ENCODE measurements around the gene EFNB2.

Gene EFNB2

DNA sequence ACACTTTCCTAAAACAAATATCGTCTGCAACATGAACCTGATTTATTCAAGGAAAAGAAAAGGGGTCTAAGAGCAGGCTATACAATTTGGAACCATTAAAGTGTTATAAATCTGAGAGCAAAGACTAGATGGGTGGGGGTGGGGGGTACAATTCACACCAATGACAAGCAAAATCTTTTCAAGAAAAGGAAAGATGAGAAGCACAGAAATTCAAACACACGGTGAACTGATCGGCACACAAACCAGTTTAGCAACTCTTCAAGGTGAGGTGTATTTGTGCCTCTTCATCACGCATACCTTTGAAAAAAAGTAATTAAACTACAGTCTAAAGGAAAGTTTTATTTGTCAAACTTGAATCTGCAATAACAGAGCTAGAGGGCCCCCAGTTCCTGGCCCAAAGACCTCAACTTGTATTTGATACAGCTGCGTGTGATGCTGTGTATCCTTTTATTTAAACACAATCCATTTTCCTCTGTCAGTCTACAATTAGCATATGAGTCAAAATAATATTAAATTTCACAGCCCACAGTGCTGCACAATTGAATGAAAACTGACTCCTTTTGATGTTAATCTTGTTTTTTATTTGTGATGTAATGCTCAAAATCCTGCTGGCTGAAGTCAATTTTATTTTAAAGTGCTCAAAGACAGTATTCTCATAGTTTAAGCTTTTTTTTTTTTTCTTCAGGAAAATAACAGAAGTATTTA lies 14.2 kb downstream of the EFNB2 start:
- TF ChIP-seq CTCF (IDR thresholded peaks at IDR 0.05; ENCODE audit: control insufficient read depth, insufficient read depth, low read depth, low read length, missing control alignments), result no peak
- no peak for DNase-seq (ENCODE audit: low read depth)
- no peak overlapping the region for H3K4me3 ChIP-seq (ENCODE audit: control insufficient read depth, low read depth, low read length)

DNA sequence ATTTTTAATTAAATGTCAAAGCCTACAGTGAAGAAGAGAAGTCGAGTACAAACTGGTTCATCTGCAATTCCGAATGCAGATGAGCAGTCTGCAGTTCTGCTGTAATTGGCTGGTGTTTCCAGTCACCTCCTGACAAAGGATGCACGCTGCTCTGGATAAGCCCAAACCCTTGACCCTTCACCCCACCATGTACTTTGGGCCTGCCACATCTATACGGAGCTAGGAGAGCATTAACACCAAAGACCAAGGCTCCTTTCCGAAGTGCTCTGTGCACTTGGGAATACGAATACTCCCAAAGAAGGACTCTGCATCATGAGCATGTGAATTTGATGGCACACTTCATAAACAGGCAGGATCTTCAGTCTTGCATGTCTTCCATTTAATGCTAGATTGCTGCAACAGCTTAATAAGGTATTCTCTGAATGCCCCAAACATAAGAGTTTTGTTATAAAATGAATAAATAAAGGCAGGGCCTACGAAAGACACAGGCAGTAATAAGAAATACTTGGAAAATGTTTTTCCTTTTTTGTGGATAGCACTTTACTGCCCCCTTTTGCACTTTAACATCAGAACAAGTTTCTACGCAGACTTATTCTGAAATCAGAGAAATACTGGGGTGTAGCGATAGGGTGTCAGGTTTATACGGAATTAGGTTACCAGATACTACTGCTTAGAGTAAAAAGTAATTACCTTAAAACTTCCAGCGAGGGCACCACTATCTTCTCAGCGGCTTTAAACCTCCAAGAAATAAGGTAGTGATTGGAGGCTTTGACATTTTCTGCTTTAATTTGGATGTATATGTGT lies 15.0 kb downstream of the EFNB2 start:
- peak; percentile 49 for TF ChIP-seq CTCF (IDR thresholded peaks at IDR 0.05; ENCODE audit: control insufficient read depth, insufficient read depth, low read depth, low read length, missing control alignments)
- no peak overlapping the region for H3K4me3 ChIP-seq (ENCODE audit: control insufficient read depth, low read depth, low read length)
- DNase-seq (ENCODE audit: low read depth), result no peak

GRCh38 chr13:106518512-106518911 lies 16.9 kb downstream of the EFNB2 start:
- DNase-seq (ENCODE audit: low read depth), result no peak
- no peak overlapping the region for H3K4me3 ChIP-seq (ENCODE audit: control insufficient read depth, low read depth, low read length)
- no peak for TF ChIP-seq CTCF (IDR thresholded peaks at IDR 0.05; ENCODE audit: control insufficient read depth, insufficient read depth, low read depth, low read length, missing control alignments)

GRCh38 chr13:106517109-106517847 lies 18.2 kb downstream of the EFNB2 start:
- DNase-seq (ENCODE audit: low read depth), result no peak
- no peak for TF ChIP-seq CTCF (IDR thresholded peaks at IDR 0.05; ENCODE audit: control insufficient read depth, insufficient read depth, low read depth, low read length, missing control alignments)
- no peak overlapping the region for H3K4me3 ChIP-seq (ENCODE audit: control insufficient read depth, low read depth, low read length)

DNA sequence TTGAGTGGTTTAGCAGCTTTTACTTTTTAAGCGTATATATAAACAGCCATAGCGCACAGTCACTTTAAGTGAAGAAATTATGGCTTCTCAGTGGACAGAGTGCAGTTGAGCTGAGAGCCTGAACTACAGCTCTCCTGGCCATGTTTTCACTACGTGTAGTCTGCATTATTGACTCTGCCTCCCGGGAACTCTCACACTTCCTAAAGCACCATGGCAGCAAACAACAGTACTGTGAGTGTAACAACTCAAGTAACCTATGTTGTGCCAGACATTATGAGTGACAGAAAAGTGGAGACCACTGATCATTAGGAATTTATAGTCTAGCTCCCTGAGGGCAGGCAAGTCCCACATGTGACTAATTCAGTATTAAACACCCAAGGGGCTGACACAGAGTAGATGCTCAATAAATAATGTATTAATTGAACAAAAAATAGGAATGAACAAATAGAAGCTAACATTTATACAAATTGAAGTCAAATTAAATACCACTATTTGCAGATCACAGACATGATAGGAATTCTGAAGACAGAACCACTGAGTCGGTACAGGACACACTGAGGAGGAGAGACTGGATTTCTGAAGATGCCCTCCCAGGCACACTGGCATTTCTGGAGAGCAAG lies 19.7 kb downstream of the EFNB2 start:
- no peak for TF ChIP-seq CTCF (IDR thresholded peaks at IDR 0.05; ENCODE audit: control insufficient read depth, insufficient read depth, low read depth, low read length, missing control alignments)
- DNase-seq (ENCODE audit: low read depth), result no peak
- no peak overlapping the region for H3K4me3 ChIP-seq (ENCODE audit: control insufficient read depth, low read depth, low read length)

GRCh38 chr13:106514928-106515634 lies 20.4 kb downstream of the EFNB2 start:
- no peak overlapping the region for H3K4me3 ChIP-seq (ENCODE audit: control insufficient read depth, low read depth, low read length)
- no peak for DNase-seq (ENCODE audit: low read depth)
- TF ChIP-seq CTCF (IDR thresholded peaks at IDR 0.05; ENCODE audit: control insufficient read depth, insufficient read depth, low read depth, low read length, missing control alignments), result no peak
